ENCODE measurements around the gene PIGC.

Gene PIGC

GRCh38 chr1:172427191-172427590 lies 16.7 kb downstream of the PIGC start:
- DNase-seq: no peak

- no peak for DNase-seq
Observed at GRCh38 chr1:172425339-172425738, 18.5 kb downstream of the PIGC start.

GRCh38 chr1:172423336-172423735 lies 20.5 kb downstream of the PIGC start:
- DNase-seq: no peak

- DNase-seq: no peak
Observed at GRCh38 chr1:172421974-172422604, 21.8 kb downstream of the PIGC start.

- no peak for DNase-seq
Observed at GRCh38 chr1:172420385-172420784, 23.5 kb downstream of the PIGC start, which contains the start of gene C1orf105. Gene C1orf105 (plus strand): TSS chr1:172420685. CDS start chr1:172420886, 201 bp downstream.

- DNase-seq: no peak
Observed at GRCh38 chr1:172417557-172417956, 26.3 kb downstream of the PIGC start.

- no peak for DNase-seq
Observed at GRCh38 chr1:172416496-172417035, 27.3 kb downstream of the PIGC start.

GRCh38 chr1:172414331-172414730 lies 29.5 kb downstream of the PIGC start:
- DNase-seq: no peak

GRCh38 chr1:172411791-172412338 lies 32.0 kb downstream of the PIGC start:
- DNase-seq: no peak

GRCh38 chr1:172410027-172410426 lies 33.8 kb downstream of the PIGC start:
- no peak for DNase-seq

GRCh38 chr1:172408958-172409357 lies 34.9 kb downstream of the PIGC start:
- DNase-seq: no peak

- no peak for DNase-seq
Observed at GRCh38 chr1:172406968-172407367, 36.9 kb downstream of the PIGC start.

GRCh38 chr1:172405912-172406311 lies 38.0 kb downstream of the PIGC start:
- DNase-seq: no peak

GRCh38 chr1:172404121-172404520 lies 39.7 kb downstream of the PIGC start:
- DNase-seq: no peak

GRCh38 chr1:172402878-172403569 lies 40.8 kb downstream of the PIGC start:
- no peak for DNase-seq

- DNase-seq: no peak
Observed at GRCh38 chr1:172401892-172402291, 42.0 kb downstream of the PIGC start.

- no peak for DNase-seq
Observed at GRCh38 chr1:172401477-172401876, 42.4 kb downstream of the PIGC start.

GRCh38 chr1:172400722-172401105 lies 43.2 kb downstream of the PIGC start:
- DNase-seq: no peak

GRCh38 chr1:172399756-172400721 lies 43.8 kb downstream of the PIGC start:
- DNase-seq: no peak

GRCh38 chr1:172398970-172399755 lies 44.7 kb downstream of the PIGC start:
- peak; percentile 43 for DNase-seq

GRCh38 chr1:172398193-172398592 lies 45.7 kb downstream of the PIGC start:
- no peak for DNase-seq

GRCh38 chr1:172397633-172398032 lies 46.2 kb downstream of the PIGC start:
- DNase-seq: no peak

Measured in DMS153 (cell line).